Neuron (in vitro differentiated cells): ENCODE data around the gene KIAA1328.
"Not testable (repeated sequence)": the region's sequence is repeated elsewhere in the genome, so short reads cannot be mapped to it uniquely, and the experiment has no call there.

Experiments
- H2AFZ ChIP-seq: one replicate; pipeline ENCODE4 v1.6.1; 2013; ENCODE audit warnings: low read depth, mild to moderate bottlenecking, inconsistent platforms, low read length, moderate library complexity
- H3K27me3 ChIP-seq: one replicate; pipeline ENCODE4 v1.6.1; 2013; ENCODE audit warnings: low read length; ENCODE audit not compliant: insufficient read depth
- H3K36me3 ChIP-seq: one replicate; pipeline ENCODE4 v1.6.1; 2013; ENCODE audit warnings: low read length; ENCODE audit not compliant: insufficient read depth
- H3K4me1 ChIP-seq: one replicate; pipeline ENCODE4 v1.6.1; 2013; ENCODE audit warnings: low read length; ENCODE audit not compliant: insufficient read depth
- H3K4me3 ChIP-seq: 2 replicates; pipeline ENCODE4 v1.5.1; 2013; ENCODE audit warnings: mild to moderate bottlenecking, low read length, moderate library complexity
- H3K9me3 ChIP-seq: one replicate; pipeline ENCODE4 v1.6.1; 2013; ENCODE audit warnings: low read length

Gene KIAA1328

DNA sequence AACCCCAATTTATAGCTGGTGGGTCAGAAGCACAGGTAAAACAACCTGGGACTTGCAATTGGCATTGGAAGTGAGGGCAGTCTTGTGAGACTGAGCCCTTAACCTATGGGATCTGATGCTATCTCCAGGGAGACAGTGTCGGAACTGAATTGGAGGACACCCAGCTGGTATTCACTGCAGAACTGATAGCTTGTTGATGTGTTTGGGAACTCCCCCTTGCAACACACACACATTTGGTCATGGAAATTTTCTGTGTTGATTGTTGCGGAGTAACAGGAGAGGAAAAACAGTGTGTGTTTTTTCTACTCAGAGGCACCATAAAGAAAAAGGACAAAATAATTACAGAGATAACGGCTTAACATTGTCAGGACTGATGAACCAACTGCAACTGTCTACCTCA is 16.2 kb upstream of the KIAA1328 start:
- H3K36me3 ChIP-seq = peaks cover 52% of the 10 kb centered on the region
- no peaks in the 10 kb centered on the region for H3K9me3 ChIP-seq
- no peak overlapping the region for H3K4me3 ChIP-seq
- H3K4me1 ChIP-seq = no peaks in the 10 kb centered on the region
- H3K27me3 ChIP-seq = no peaks in the 10 kb centered on the region
- no peak overlapping the region for H2AFZ ChIP-seq

DNA sequence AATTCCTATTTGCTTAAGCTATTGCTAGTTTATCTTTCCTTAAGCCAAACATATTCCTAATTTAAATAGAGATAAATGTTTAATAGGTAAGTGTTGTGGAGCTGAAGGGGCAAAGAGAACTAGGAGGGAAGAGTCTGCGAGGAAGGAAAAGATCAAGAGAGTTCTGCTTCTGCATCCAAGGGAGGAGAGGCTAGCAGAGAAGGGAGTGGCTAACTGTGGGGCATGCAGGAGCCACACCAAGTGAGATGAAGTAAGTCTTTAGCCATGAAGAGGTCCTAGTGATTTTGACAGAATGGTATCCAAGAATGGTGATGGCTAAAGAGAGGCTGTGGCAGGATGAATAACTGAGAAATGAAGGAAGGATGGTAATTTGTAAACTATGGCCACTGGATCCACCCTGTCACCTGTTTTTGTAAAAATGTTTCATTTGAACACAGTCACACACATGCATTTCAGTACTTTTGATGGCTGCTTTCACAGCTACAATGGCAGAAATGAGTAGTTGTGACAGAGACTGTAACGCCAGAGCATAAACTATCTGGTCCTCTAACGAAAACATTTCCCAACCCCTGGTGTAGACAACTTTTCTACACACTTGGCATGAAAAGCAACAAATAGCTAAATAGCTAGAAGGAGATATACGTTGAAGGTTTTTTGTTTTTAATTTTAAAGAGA is 15.7 kb upstream of the KIAA1328 start:
- H3K9me3 ChIP-seq = no peaks in the 10 kb centered on the region
- H2AFZ ChIP-seq = no peak overlapping the region
- no peaks in the 10 kb centered on the region for H3K27me3 ChIP-seq
- H3K4me3 ChIP-seq = no peak overlapping the region
- H3K36me3 ChIP-seq = peaks cover 53% of the 10 kb centered on the region
- no peaks in the 10 kb centered on the region for H3K4me1 ChIP-seq

DNA sequence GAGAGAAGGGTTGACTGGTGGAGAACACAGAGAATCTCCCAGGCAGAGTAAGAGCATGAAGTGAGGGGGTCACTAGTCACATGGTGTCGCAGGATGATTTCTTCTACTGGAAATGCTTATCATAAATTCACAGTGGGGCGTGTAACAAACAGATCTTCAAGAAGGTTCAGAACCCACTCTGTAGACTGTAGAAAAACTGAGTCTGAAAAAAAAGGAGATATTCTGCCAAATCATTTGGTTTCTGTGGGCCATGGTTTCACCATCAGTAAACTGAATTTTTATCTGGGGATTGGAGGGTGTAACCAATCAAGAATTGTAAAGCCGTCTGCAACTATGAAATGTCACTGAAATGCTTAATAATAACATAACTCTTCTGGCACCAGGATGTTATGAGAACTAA is 15.1 kb upstream of the KIAA1328 start:
- Histone ChIP-seq H3K4me1 (no peaks in the 10 kb centered on the region), H3K4me3 (no peak overlapping the region), H2AFZ (no peak overlapping the region), H3K27me3 (no peaks in the 10 kb centered on the region), H3K9me3 (no peaks in the 10 kb centered on the region), H3K36me3 (peaks cover 56% of the 10 kb centered on the region)

DNA sequence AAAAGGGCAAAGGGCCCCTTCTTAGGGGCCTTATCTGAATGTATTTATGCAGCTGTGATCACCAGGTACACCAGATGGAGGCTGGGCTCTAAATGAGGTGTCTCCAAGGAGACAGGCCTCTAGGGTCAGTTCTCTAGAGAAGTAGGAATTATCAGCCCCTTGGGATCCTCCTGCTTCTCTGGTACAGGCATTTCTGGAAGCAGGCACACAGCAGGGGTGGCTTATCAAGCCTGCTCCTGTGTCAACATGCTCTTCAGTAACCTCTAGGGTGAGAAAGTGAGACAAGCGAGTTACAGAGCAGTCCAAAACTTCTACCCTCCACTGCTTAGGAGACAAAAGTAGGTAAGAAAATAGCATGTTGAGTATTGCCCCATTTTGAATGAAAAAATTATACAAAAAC is 13.9 kb upstream of the KIAA1328 start:
- Histone ChIP-seq H3K4me1 (no peaks in the 10 kb centered on the region), H3K27me3 (no peaks in the 10 kb centered on the region), H3K36me3 (peaks cover 62% of the 10 kb centered on the region), H3K4me3 (no peak overlapping the region), H3K9me3 (no peaks in the 10 kb centered on the region), H2AFZ (no peak overlapping the region)

DNA sequence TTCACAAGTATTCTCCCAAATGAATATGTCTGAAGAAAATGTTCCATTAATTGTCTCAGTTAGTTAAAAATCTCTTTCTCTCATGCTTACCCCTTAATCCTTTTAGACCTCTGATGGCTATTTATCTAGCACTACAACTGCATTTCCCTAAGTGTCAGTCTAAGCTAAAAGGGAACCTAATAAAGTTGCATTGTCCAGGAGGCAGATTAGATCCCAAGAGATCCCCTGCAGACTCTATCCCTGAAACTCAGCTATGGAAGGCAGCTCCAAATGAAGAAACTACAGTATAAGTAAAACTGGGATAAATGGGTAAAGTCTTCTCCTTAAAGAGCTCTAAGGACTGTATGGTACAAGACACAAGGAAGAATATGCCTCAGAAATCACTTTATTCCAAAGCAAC is 12.8 kb upstream of the KIAA1328 start:
- peaks cover 60% of the 10 kb centered on the region for H3K36me3 ChIP-seq
- not testable (repeated sequence) for H2AFZ ChIP-seq, H3K4me3 ChIP-seq, H3K27me3 ChIP-seq, H3K4me1 ChIP-seq, H3K9me3 ChIP-seq

DNA sequence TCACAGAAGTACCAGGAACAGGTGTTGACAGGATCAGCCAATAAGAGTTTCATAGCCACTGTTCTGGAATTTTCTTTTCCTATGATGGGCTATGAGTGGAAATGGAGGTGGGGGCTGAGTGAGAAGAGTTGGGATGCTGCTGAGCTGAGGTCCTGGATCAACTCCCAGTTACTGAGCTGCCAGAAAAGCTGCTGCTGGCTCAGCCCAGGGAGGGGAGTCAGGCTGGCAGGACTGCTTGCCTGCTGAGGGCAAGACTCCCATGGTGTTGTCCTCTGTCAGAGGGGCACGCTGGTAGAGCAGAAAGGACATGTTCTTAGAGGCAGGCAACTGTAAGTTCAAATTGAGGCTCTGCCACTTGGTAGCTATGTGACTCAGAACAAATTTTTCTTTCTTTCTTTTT is 11.9 kb upstream of the KIAA1328 start:
- Histone ChIP-seq H3K4me3 (no peak overlapping the region), H3K9me3 (no peaks in the 10 kb centered on the region), H2AFZ (no peak overlapping the region), H3K27me3 (no peaks in the 10 kb centered on the region), H3K36me3 (peaks cover 66% of the 10 kb centered on the region), H3K4me1 (no peaks in the 10 kb centered on the region)

DNA sequence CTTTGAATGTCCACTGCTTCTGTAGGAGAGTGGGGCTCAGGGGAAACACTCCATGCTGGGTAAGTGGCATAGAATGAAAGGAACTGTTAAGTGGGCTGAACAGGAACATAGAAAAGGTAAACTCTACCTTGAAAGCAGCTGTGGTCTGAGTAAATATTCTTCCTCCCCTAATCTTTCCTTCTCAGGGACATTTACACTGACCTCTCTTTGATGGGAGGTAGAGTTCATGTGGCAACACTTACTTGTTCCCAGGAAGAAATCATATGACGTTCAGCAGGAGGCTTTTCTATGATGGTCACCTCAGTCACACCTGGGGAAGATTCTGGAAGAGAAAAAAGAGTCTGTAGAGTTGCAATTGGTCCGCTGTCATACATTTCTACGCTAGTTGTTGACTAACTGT is 10.3 kb upstream of the KIAA1328 start:
- Histone ChIP-seq H3K36me3 (peaks cover 61% of the 10 kb centered on the region), H3K4me1 (no peaks in the 10 kb centered on the region), H2AFZ (no peak overlapping the region)

DNA sequence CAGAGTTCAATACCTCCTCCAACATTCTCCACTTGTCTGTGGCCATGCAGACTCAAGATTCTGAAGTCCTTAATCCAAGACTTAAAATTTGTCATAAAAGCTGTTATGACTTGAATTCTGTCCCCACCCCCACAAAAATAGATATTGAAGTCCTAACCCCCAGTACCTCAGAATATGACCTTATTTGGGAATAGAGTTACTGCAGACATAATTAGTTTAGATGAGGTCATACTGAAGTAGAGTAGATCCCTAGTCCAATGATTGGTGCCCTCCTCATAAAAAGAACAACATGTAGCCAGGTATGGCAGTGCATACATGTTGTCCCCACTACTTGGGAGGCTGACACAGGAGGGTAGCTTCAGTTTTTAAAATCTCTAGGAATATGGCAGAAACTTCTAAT is 9.3 kb upstream of the KIAA1328 start:
- H2AFZ ChIP-seq = no peak overlapping the region
- no peak overlapping the region for H3K4me3 ChIP-seq
- no peaks in the 10 kb centered on the region for H3K4me1 ChIP-seq
- H3K36me3 ChIP-seq = peaks cover 58% of the 10 kb centered on the region
- H3K27me3 ChIP-seq = no peaks in the 10 kb centered on the region
- H3K9me3 ChIP-seq = peaks cover 2% of the 10 kb centered on the region

More for the DNA sequence above, 10.3 kb upstream of the KIAA1328 start:
- Histone ChIP-seq H3K27me3 (no peaks in the 10 kb centered on the region), H3K9me3 (peaks cover 2% of the 10 kb centered on the region), H3K4me3 (no peak overlapping the region)

DNA sequence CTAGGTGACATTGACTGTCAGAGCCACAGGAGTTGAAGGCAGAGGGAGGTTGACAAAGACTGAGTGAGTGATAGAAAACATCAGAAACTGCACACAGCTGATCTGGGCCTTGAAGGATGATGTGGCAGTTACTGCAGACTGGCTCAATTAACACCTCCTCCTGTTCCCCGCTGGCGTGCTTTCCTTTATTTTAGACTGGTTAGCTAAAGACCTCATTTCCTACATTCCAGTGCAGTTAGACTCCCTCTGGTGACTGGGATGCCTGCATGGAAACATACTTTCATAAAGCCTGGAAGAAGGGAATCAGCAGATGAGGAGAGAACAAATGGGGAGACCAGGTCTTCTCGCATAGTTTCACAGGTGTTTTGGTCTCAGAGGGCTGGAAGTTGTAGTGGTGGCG is 7.2 kb upstream of the KIAA1328 start:
- peaks cover 43% of the 10 kb centered on the region for H3K36me3 ChIP-seq
- peaks cover 4% of the 10 kb centered on the region for H3K9me3 ChIP-seq
- no peaks in the 10 kb centered on the region for H3K27me3 ChIP-seq
- no peak overlapping the region for H3K4me3 ChIP-seq
- H2AFZ ChIP-seq = no peak overlapping the region
- no peaks in the 10 kb centered on the region for H3K4me1 ChIP-seq

DNA sequence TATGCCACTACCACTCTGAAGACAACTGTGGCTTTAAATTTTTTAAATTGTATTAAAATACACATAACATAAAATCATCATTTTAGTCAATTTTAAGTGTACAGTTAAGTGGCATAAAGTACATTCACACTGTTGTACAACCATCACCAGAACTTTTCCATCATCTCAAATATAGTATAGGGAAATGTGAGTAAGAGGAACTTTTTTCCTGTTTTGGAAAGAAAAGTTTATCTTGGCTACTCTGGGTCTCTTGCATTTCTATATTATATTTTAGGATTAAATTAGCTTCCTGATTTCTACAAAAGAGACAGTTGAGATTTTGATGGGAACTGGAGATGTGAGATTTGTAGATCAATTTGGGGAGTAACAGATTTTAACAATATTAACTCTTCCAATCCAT is 3.4 kb upstream of the KIAA1328 start:
- Histone ChIP-seq H2AFZ (no peak overlapping the region), H3K36me3 (peaks cover 16% of the 10 kb centered on the region), H3K27me3 (no peaks in the 10 kb centered on the region), H3K4me1 (peaks cover 11% of the 10 kb centered on the region), H3K4me3 (no peak overlapping the region), H3K9me3 (peaks cover 4% of the 10 kb centered on the region)

DNA sequence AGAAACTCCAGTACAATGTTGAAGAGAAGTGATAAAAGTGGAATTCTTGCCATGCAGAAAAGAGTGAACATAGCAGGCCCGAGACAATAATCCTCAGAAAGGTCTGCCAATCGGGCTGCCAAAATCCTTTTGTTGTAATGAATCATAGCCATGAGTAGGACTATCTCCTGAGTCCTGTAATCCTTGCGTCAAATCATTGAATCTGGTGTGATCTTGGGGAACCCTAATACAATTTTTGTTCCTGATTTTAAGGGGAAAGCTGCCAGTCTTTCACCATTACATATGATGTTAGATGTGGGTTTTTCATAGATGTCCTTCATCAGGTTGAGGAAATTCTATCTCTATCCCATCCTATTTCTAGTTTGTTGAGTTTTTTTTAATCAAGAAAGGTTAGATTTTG is 2.4 kb upstream of the KIAA1328 start:
- Histone ChIP-seq H3K4me1 (peaks cover 11% of the 10 kb centered on the region), H3K36me3 (peaks cover 14% of the 10 kb centered on the region), H2AFZ (no peak overlapping the region)

DNA sequence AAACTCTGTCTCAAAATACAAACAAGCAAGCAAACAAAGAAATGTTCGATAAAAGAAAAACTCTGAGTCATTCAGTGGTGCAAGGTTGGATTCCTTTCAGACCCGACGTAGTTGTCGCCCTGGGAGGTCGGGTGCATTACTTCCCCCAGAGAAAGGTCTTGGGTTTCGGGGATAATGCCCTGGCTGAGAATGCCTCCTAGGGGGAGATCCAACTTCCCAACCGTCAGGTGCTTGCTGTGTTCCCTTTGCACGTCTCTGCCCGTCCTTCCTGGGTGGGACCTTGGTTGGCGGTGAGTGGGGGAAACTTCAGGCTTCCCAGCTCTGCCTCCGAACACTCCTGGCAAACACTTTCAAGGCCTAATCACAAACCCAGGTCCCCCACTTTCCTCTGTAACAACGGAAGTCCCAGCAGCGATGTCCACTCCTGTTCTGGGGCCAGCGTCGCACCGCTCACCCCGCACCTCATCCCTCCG is 734 bp upstream of the KIAA1328 start:
- Histone ChIP-seq H2AFZ (peak overlapping the region; percentile 69), H3K27me3 (no peaks in the 10 kb centered on the region), H3K36me3 (peaks cover 6% of the 10 kb centered on the region), H3K4me3 (peak overlapping the region; percentile 79), H3K9me3 (peaks cover 3% of the 10 kb centered on the region), H3K4me1 (peaks cover 11% of the 10 kb centered on the region)

More for the DNA sequence above, 2.4 kb upstream of the KIAA1328 start:
- H3K4me3 ChIP-seq = no peak overlapping the region
- peaks cover 4% of the 10 kb centered on the region for H3K9me3 ChIP-seq
- H3K27me3 ChIP-seq = no peaks in the 10 kb centered on the region

DNA sequence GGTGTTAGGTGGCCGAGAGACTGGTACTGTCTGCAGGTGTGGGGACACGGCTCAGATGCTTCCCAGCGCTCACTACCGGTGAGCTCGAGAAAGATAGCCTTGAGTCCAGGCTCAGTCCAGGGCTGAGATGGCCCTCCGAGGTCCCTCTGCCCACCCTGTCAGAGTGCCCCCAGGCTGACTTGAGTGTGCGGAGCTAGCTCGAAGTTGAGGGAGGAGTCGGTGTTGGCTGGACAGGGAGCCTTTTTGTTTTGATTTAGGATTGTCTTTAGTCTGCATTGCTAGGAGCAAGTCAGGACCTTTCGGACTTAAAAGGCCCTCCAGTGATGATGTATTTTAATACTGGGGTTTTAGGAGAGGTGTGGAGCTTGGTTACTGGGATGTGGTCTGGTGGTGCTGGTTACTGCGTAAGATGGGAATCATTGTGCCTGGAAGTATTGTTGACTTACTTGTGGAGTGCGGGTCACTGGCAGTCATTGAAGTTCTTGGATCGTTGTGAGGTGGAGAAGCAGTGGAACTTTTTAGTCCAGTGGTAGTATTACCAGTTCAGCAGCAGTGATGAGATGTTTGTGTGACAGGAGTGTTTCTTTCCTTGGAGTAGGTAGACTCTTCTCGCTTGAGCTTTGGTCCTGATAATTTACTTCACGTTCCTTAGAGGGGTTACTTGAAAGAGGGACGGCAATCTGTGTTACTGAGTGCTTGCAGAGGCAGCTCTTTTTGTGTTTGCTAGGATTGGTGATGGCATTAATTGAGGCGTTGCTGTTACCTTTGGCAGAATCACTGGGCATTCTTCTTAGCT is 633 bp downstream of the KIAA1328 start:
- H3K4me3 ChIP-seq = peak overlapping the region; percentile 79
- peaks cover 11% of the 10 kb centered on the region for H3K4me1 ChIP-seq
- peak overlapping the region; percentile 69 for H2AFZ ChIP-seq
- H3K9me3 ChIP-seq = peaks cover 2% of the 10 kb centered on the region
- no peaks in the 10 kb centered on the region for H3K27me3 ChIP-seq
- H3K36me3 ChIP-seq = no peaks in the 10 kb centered on the region
